Kidney capillary endothelial cell (primary cell): ENCODE measurements around the gene TMTC1.

ENCODE experiments used
- DNase-seq: peaks from one replicate; pipeline ENCODE4 v3.0.0-alpha.2; 2018; ENCODE audit warnings: low spot score

The TMTC1 gene

GRCh38 chr12:29614694-29615325 lies 168.9 kb downstream of the TMTC1 start:
- no peak for DNase-seq

GRCh38 chr12:29612912-29613311 lies 170.8 kb downstream of the TMTC1 start:
- no peak for DNase-seq

DNA sequence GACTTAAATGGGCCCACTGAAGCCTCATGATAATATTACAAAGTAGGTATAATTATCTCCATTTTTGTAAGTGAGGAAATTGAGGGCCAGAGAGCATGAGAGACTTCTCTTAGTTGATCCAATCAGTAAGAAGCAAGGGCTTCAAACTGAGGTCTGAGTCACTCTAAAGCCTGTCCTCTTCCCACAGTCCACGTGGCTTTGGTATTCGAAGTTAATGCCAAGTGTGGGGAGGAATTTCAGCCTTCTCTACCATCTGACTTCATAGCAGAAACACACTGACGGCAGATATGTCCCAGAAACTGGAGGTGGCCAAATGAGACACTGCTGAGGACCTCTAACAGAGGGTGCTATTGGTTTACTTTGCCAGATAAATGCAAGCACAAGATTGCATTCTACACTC lies 171.8 kb downstream of the TMTC1 start:
- DNase-seq = no peak

DNA sequence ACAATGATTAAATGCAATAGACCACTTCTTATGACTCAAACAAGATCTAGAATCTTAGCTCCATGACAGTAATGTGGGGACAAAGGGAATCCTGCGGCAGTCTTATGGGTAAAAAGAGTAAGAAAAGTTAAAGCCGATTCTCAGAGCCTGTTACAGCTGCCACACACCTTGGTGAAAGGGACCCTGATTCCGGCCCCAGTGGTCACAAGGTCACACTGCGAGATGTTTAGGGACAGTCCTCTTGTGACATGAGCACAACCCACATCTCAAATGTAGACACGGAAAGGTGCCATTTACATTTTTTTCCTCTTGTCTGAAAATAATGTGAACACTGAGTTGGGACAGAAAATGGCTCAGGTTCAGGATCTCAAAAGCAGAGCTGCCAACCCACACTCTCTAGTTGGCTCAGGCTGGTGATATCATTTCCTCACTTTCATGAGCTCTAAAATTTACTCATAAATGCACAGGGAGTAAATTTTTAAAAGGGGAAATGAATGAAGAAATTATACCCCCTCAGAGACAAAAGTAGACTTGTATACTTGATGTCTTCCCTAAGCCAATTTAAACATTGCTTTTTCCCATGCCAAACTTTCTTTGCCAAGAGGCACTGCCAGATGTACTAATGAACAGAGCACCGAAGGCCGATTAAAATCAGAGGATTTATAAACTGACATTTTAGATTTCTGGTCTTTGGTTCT lies 173.1 kb downstream of the TMTC1 start:
- DNase-seq = no peak

DNA sequence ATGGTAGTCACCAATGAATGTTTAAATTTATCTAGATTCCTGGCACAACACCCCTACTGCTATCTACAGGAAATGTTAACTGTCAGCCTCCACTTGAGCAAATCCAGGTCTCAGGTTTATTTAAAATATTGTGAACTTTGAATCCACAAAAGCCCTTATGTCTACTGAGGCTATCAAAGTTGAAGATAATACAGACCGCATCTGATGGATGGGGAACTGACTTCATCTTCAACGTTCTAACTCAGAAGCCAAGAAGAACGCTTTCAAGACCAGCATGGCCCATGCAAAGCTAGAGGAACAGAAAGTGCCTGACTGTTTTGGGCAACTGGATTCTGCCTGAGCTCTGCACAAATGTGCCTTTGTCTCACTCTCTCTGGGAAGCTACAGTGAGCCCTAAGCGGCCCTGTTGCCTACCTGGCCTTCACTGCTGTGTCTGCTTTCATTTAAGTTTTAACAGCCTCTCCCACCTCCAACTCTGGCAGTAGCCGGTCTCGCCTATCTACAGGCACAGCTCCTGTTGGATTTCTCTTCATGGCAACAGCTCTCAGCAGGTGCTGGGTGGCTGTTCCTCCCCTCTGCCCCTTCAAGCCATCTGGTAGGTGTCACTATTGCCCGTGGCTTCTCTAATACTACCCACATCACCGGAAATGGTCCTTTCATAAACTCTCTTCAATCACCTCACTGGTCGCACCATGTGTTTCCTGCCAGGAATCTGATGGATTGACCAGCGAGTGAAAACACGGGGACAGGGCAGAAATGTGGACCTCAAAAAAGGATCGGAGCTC lies 174.1 kb downstream of the TMTC1 start:
- no peak for DNase-seq

GRCh38 chr12:29608581-29608980 lies 175.2 kb downstream of the TMTC1 start:
- no peak for DNase-seq

- no peak for DNase-seq
These were observed 184.4 kb downstream of the TMTC1 start for GRCh38 chr12:29599381-29599780.

GRCh38 chr12:29595071-29595755 lies 188.5 kb downstream of the TMTC1 start:
- no peak for DNase-seq

GRCh38 chr12:29593001-29593400 lies 190.7 kb downstream of the TMTC1 start:
- DNase-seq = no peak

GRCh38 chr12:29591140-29592020 lies 192.4 kb downstream of the TMTC1 start:
- no peak for DNase-seq

DNA sequence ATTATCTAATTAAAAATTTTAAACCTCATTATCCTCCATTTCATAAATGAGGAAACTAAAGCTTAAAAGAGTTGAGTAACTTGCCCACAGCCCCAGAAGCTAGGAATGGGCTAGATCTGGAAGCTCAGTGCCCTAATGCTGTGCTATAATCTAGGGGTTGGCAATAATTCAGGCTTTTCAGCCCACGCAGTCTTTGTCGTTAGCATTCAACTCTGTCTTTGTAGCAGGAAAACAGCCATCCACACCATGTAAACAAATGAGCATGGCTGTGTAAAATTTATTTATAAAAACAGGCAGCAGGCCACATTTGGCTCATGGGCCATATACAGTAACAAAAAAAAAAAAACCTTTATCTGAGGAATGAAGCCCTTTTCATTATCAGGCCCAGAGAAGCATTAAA lies 193.9 kb downstream of the TMTC1 start:
- no peak for DNase-seq

DNA sequence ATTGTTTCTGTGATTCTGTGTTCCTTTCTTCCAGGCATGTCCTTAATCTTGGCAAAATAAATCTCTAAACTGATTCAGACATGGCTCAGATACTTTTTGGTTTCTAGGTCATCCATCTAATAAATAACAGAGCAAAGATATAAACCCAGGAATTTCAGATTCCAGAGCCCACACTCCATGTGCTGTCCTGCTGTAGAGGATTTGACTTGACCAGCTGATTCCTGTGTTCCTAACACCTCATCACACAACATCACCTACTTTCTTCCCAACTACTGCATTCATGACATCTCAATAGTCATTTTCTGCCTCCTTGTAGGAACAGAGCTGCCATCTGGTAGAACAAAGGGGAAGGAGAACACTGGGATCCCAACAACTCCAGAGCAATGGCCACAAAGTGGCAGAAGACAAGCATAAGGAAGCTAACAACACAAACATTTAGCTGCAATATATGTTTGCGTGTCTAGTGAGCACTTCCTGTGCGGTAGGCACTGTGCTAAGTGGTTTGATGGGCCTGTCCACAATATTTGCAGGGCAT lies 194.4 kb downstream of the TMTC1 start:
- DNase-seq = no peak

GRCh38 chr12:29582677-29583272 lies 201.0 kb downstream of the TMTC1 start:
- no peak for DNase-seq

- DNase-seq = no peak
These were observed 201.6 kb downstream of the TMTC1 start for GRCh38 chr12:29582146-29582545.

DNA sequence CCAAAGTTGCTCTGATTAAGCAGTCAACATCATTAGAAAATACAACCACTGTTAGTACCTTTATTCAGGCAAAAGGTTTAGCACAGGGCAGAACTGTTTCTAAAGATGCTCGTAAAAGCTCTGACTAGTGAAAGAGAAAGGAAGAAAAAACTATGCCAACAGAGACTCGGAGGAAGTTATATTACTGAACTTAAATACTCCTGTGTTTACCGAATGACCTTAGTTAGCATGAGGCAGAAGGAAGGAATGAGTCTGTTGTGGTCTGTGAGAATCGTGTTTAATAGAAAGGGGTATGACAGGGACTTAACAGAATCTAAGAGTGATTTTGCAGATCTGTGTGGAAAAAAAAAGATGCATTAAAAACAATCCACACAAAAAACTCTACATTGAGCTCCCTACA lies 202.1 kb downstream of the TMTC1 start:
- no peak for DNase-seq

DNA sequence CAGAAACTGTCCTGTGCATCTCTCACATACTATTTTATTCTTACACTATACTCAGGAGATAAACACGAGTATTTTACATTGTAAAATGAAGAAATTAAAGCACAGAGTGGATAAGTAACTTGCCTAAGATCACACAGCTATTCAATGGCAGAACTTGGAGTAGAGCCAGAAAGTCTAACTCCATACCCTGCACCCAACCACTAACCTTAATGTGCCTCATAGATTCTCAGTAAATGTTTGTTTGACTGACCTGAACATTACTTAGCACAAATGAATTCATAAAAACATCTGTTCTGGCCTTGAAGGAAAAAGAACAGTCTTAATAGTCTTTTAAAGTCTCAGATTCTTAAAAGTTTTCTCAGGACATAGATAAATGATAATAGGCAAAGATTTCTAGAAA lies 202.8 kb downstream of the TMTC1 start:
- DNase-seq = no peak

- no peak for DNase-seq
These were observed 205.0 kb downstream of the TMTC1 start for GRCh38 chr12:29578731-29579130.

GRCh38 chr12:29578070-29578469 lies 205.7 kb downstream of the TMTC1 start:
- DNase-seq = no peak

GRCh38 chr12:29574500-29574899 lies 209.2 kb downstream of the TMTC1 start:
- DNase-seq = no peak

GRCh38 chr12:29572938-29573337 lies 210.8 kb downstream of the TMTC1 start:
- DNase-seq = no peak

GRCh38 chr12:29572464-29572863 lies 211.3 kb downstream of the TMTC1 start:
- no peak for DNase-seq
